GM19372 (cell line): ENCODE results near the gene NAA10.

Source experiments
- ATAC-seq: cut with Tn5 transposase; IDR thresholded peaks from one replicate; pipeline ENCODE4 v1.9.1; 2021; ENCODE audit warnings: mild to moderate bottlenecking, low read depth, moderate library complexity; ENCODE audit not compliant: unreplicated experiment

The NAA10 gene

GRCh38 chrX:153930011-153930910, 4.6 kb downstream of the NAA10 start:
- no peak for ATAC-seq

GRCh38 chrX:153929576-153929975, 5.3 kb downstream of the NAA10 start:
- ATAC-seq: no peak

GRCh38 chrX:153928846-153929245, 6.0 kb downstream of the NAA10 start:
- no peak for ATAC-seq

- peak; percentile 74 for ATAC-seq
Observed at GRCh38 chrX:153927922-153928760, 6.7 kb downstream of the NAA10 start.

- no peak for ATAC-seq
Observed at GRCh38 chrX:153927672-153927921, 7.2 kb downstream of the NAA10 start.

GRCh38 chrX:153926858-153927671, 7.8 kb downstream of the NAA10 start:
- peak; percentile 30 for ATAC-seq

GRCh38 chrX:153926552-153926857, 8.3 kb downstream of the NAA10 start:
- ATAC-seq: peak; percentile 1

- ATAC-seq: no peak
Observed at GRCh38 chrX:153925739-153926551, 8.9 kb downstream of the NAA10 start, which contains the start of gene ARHGAP4. Gene ARHGAP4 (minus strand): TSS chrX:153926264. CDS start chrX:153926202, 62 bp downstream.

GRCh38 chrX:153925387-153925738, 9.5 kb downstream of the NAA10 start:
- ATAC-seq: no peak

- no peak for ATAC-seq
Observed at GRCh38 chrX:153924149-153924861, 10.5 kb downstream of the NAA10 start.

- no peak for ATAC-seq
Observed at GRCh38 chrX:153922932-153923857, 11.6 kb downstream of the NAA10 start.

GRCh38 chrX:153921511-153922446, 13.1 kb downstream of the NAA10 start:
- no peak for ATAC-seq

GRCh38 chrX:153921070-153921469, 13.8 kb downstream of the NAA10 start:
- ATAC-seq: no peak

- ATAC-seq: no peak
Observed at GRCh38 chrX:153920546-153920945, 14.3 kb downstream of the NAA10 start.

GRCh38 chrX:153919281-153919680, 15.6 kb downstream of the NAA10 start:
- no peak for ATAC-seq

GRCh38 chrX:153917869-153918268, 17.0 kb downstream of the NAA10 start:
- no peak for ATAC-seq

GRCh38 chrX:153913701-153914100, 21.1 kb downstream of the NAA10 start:
- ATAC-seq: no peak
